NOMO-1 (cell line): Measurements from ENCODE around the gene DYRK4.

ENCODE experiments used
- DNase-seq, 2 experiments: peaks; one replicate each; lab custom pipeline; 2025; ENCODE audit not compliant: unreplicated experiment in 2 of 2; lab: John Stamatoyannopoulos, UW

DYRK4 gene

GRCh38 chr12:4615667-4616066 lies 53.7 kb downstream of the DYRK4 start:
- DNase-seq, result no peak

DNA sequence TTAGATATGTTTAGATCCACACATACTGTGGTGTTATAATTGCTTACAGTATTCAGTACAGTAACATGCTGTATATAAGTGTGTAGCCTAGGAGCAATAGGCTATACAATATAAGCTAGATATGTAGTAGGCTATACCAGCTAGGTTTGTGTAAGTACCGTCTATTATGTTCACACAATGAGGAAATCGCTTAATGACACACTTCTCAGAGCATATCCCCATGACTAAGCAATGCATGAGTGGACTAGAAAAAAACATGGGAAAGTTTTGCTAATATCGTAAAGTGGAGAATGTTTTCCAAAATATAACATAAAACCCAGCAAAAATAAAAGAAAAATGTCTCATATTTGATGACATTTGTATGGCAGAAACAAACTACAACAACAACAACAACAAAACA lies 59.5 kb downstream of the DYRK4 start:
- DNase-seq, result no peak

DNA sequence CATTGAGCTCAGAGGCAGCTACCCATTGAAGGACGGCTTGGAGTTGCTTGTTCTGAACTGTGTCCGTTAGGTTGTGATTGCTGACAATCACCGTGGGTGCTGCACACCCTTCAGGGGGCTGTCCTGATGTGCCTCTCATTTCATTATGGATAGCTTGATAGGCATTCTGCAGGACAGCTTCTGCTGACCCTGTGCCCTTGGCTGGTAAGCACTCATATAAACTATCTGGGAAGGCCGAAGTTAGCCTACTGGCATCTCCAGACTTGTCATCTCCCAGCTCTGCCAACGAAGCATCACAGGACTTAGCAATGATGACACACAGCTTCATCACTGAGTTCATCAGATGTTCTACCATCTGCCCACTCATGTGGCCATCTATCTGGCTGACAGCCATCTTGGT lies 64.5 kb downstream of the DYRK4 start:
- no peak for DNase-seq

DNA sequence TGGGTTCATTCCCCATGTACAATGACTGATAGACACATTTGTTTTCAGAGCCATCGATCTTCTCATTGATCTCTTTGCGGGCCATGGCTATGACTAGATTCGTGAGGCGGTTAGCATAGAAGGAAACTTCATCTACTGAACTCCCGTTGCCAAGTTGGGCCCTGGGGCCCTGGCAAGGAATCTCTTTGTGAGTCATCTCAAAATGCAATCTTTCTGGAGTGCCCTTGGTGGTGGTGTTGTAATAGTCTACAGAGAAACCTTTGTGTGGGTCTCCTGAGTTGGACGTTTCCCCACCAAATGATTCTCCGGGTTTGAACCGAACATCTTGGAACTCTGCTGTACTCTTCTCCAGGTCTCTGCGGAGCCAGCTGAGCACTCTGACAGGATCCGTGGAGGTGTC lies 66.4 kb downstream of the DYRK4 start:
- no peak for DNase-seq

- no peak for DNase-seq
Measured at GRCh38 chr12:4630262-4630661, 68.3 kb downstream of the DYRK4 start.

DNA sequence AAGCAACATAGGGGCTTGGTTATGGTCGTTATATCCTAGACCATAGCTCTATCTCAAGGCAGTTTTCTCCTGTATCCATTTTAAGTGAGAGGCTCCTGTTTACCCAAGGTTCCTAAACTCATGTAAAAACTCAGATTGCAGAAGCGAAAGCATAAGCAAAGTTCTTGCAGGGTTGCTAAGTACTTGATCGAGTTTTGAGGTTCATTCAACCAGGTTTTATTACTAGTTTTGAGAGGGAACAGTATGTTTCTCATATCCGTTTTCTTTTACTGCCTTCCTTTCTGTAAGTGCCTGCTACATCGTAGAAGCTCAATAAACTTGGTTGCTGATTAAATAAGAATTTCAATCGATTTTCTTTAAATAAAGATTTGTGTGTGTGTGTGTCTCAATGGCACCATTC lies 81.7 kb downstream of the DYRK4 start:
- peak; percentile 42 to 84 for DNase-seq

DNA sequence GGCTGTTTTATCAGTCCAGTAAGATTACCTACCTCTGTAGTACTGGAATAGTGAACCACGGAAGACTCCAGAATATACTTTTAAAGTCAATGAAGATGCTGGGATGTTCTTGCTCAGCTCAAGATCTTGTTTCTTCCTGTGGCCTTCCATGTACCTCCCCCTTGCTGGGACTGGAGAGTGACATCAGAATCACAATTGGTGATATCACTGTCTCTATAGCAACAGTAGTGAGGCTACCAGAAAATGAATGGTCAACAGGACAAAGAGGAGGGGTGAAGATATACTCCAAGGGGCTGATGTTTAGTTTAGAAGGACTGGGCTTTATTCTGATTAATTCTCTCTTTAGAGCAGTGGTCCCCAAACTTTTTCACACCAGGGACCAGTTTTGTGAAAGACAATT lies 83.0 kb downstream of the DYRK4 start:
- no peak for DNase-seq

DNA sequence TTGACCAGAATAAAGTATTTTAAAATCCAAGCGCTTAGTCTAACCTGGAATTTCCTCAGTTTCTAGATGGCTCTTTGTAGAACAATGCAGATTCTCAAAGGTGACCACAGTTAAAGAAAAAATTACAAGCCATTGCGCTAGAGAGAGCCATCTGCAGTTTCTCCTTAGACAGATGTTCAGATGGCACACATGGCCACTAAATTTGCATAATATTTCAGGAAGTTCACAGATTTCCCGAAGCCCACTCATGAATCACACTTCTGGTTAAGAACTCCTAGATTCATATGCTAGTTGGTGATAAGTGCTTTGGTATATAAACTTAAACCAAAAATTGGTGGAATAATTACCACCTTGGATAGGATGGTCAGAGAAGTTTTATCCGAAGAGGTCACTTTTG lies 86.1 kb downstream of the DYRK4 start:
- peak; percentile 15 to 18 for DNase-seq

DNA sequence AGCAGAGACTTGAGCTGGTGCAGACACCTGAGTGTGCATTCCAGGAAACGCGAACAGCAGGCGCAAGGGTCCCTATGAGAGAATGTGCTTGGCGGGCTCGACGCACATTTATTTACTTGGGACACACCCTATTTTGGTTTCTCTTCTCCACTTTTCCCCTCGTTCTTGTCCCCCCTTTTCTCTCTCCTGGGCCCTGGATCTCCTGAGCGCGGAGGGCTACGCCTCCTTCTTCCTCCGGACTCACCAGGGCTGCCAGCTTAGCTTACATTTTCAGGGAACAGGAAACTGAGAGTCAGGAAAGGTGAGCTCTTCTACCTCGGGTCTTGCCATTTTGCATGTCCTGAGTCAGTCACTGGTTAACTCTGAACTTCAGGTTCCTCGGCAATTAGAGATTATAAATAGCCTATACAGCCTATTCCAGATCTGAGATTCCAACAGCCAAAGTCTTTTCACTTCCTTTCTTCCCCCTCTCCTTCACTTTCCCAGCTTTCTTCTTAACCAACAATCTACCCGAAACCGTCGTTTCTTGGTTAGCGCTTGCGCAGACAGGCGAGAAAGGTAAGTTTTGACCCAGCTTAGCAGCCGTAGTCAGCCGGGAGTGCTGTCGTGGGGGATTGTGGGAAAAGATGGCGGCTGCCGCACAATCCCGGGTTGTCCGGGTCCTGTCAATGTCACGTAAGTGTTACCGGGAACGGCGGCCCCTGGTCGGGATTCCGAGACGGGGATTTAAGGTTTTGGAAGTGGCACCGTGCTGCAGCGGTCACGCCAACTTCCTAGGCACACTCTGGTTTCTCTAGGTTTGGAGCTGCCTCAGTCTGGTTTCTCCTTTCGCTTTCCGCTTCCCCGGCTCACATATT lies 86.7 kb downstream of the DYRK4 start, which contains the start of the genes AKAP3 and NDUFA9:
Gene AKAP3, minus strand, starts transcription at position 551 of the 857 bp plus-strand sequence. CDS start 10,855 bp downstream, outside the sequence.
Gene NDUFA9, plus strand, starts transcription at position 614 of the 857 bp plus-strand sequence. Its CDS starts 13 bp downstream, at position 627.
- DNase-seq, result peak; percentile 36 to 80

- no peak for DNase-seq
Measured at GRCh38 chr12:4649358-4649661, 87.3 kb downstream of the DYRK4 start.

DNA sequence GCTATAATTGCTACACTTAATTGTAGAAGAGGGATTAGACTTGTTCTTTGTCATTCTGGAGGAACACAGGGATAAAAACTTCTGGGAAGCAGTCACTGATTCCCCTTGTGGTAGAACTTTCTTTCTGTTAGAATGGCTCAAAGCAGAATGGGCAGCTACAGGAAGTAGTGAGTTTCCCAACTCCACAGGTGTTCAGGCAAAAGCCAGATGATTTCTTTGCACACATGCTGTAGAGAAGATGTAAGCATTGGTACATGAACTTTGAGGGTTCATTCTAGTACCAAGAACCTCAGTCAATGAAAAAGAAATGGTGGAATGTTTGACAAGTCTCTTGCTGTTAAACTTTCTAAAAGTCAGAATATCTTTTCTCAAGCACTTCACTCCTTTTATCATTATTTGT lies 91.2 kb downstream of the DYRK4 start:
- no peak for DNase-seq

DNA sequence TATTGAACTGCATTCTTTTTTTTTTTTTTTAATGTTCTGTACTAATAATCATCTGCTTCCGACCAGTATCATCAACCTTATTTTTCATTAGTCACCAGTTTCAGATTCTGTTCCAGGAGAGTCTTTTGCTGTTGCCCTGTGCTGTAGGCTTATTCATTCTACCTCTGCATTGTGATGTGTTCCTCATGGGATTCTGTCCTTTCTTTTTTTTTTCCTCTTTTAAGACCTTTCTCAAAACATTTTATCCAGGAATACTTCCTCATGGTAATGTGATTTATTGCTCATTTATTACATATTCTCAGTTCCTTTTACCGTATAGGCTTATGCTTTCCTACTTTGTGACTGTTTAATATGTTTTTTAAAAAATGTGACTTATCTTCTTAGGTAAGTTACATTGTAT lies 91.7 kb downstream of the DYRK4 start:
- no peak for DNase-seq
